ENCODE measurements around the gene CHST5. TPM values are rescaled to one million over a fixed set of nuclear protein-coding genes. Genes with fewer than 3 reads are reported as not detected.
A peak's percentile ranks its signal among the peaks of the same experiment; 100 is the strongest.

CHST5 gene
- not detected in 2 replicates for total RNA-seq (2014; rRNA removed; shearing (Covaris generic))

GRCh38 chr16:75535901-75536300, at the start of gene CHST5:
CHST5 (minus strand) TSS chr16:75536108; CDS start chr16:75530384, 5,724 bp downstream.
- DNase-seq = no peak
- Histone ChIP-seq H3K27me3 (no peaks in the 10 kb centered on the region), H3K9me3 (replicated peaks) (no peaks in the 10 kb centered on the region), H3K4me3 (no peak within 1 kb of the TSS), H3K36me3 (no peaks in the 10 kb centered on the region), H3K27ac (no peak within 1 kb of the TSS), H3K4me1 (no peaks in the 10 kb centered on the region)

GRCh38 chr16:75584108-75584507, 48.2 kb upstream of the CHST5 start:
- Histone ChIP-seq H3K4me1 (no peaks in the 10 kb centered on the region), H3K27ac (no peak overlapping the region), H3K27me3 (no peaks in the 10 kb centered on the region), H3K9me3 (replicated peaks) (no peaks in the 10 kb centered on the region), H3K36me3 (no peaks in the 10 kb centered on the region), H3K4me3 (no peak overlapping the region)
- DNase-seq = no peak

GRCh38 chr16:75579281-75579834, 43.5 kb upstream of the CHST5 start:
- H3K27me3 ChIP-seq = no peaks in the 10 kb centered on the region
- no peaks in the 10 kb centered on the region for H3K9me3 ChIP-seq (replicated peaks)
- peaks cover 3% of the 10 kb centered on the region; the same call in 1 of the 2 replicates for H3K36me3 ChIP-seq
- DNase-seq = no peak
- H3K4me1 ChIP-seq = no peaks in the 10 kb centered on the region
- no peak overlapping the region for H3K27ac ChIP-seq
- H3K4me3 ChIP-seq = no peak overlapping the region

- DNase-seq = no peak
- Histone ChIP-seq H3K4me1 (no peaks in the 10 kb centered on the region), H3K27me3 (no peaks in the 10 kb centered on the region), H3K4me3 (no peak overlapping the region), H3K27ac (no peak overlapping the region), H3K36me3 (peaks cover 3% of the 10 kb centered on the region), H3K9me3 (replicated peaks) (no peaks in the 10 kb centered on the region)
Observed at GRCh38 chr16:75578725-75579124, 42.8 kb upstream of the CHST5 start.

DNA sequence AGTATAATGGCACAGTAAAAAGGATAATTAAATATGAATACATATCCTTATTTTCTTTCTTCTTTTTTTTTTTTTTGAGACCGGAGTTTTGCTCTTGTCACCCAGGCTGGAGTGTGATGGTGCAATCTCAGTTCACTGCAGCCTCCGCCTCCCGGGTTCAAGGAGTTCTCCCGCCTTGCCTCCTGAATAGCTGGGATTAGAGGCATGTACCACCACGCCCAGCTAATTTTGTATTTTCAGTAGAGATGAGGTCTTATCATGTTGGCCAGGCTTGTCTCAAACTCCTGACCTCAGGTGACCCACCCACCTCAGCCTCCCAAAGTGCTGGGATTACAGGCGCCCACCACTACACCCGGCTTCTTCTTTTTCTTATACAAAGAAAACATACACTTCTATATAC, 42.3 kb upstream of the CHST5 start:
- H3K9me3 ChIP-seq (replicated peaks) = no peaks in the 10 kb centered on the region
- H3K27ac ChIP-seq = no peak overlapping the region
- no peak overlapping the region for H3K4me3 ChIP-seq
- DNase-seq = no peak
- H3K27me3 ChIP-seq = no peaks in the 10 kb centered on the region
- no peaks in the 10 kb centered on the region for H3K4me1 ChIP-seq
- peaks cover 3% of the 10 kb centered on the region for H3K36me3 ChIP-seq

DNA sequence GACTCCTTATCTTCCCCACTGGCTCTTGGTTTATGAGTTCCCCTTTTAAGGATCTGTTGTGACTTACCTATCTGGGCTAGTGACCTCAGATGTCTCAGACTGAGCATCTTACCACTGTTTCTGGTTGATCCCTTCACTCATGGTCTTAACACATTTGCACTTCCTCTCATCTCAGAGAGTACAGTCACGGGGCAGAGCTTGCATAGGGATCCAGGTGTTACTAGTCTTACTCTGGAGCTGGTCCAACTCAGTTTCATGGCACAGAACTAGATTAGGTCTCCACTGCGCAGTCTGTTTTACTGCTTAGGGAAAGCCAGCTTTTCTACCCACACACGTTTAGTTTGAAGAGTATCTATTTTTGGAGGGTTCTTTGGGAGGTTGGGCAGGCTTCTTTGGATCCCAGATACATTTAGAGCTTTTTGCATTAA, 40.5 kb upstream of the CHST5 start:
- Histone ChIP-seq H3K27me3 (no peaks in the 10 kb centered on the region), H3K4me3 (no peak overlapping the region), H3K4me1 (no peaks in the 10 kb centered on the region), H3K27ac (no peak overlapping the region), H3K36me3 (peaks cover 3% of the 10 kb centered on the region), H3K9me3 (replicated peaks) (no peaks in the 10 kb centered on the region)
- DNase-seq = no peak

DNA sequence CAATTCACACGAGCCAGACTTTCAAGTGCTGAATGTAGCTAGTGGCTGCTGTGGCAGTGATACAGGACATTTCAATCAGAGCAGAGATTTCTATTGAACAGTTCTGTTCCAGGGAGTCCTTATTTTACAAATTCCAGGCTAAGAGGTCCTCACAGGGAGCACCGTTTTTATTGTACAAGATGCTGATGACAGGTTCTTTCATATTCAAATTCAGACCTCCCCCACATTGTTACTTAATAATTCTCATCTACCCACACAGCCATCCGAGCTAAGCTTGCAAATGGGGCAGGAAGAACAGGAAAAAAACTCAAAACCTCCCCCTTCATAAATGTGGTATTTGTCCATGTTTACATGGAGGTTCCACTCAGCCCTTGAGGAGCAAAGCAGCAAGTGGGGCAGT, 40.0 kb upstream of the CHST5 start:
- DNase-seq = no peak
- H3K27ac ChIP-seq = no peak overlapping the region
- H3K36me3 ChIP-seq = peaks cover 3% of the 10 kb centered on the region

DNA sequence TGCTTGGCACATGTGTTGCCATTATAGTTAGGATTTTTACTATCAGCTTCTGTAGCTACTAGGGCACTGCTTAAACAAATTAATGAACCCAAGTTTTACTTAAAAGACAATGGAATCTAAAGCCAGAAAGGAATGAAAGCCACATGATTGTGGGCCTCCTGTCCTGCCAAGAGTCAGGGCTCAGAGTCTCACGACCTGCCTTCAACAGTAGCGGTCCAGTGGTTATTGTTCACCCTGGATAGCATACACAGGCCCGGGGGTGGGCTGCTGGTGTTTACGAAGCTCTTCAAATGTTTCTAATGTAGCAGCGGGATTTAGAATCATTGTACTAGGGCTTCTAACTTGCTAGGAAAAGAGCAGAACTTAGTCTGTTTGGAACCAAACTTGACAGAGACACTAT, 38.0 kb upstream of the CHST5 start:
- DNase-seq = no peak
- peaks cover 3% of the 10 kb centered on the region for H3K36me3 ChIP-seq
- H3K9me3 ChIP-seq (replicated peaks) = no peaks in the 10 kb centered on the region
- H3K4me3 ChIP-seq = no peak overlapping the region
- no peak overlapping the region for H3K27ac ChIP-seq
- no peaks in the 10 kb centered on the region for H3K27me3 ChIP-seq
- no peaks in the 10 kb centered on the region for H3K4me1 ChIP-seq

More for the DNA sequence above, 40.0 kb upstream of the CHST5 start:
- no peaks in the 10 kb centered on the region for H3K4me1 ChIP-seq
- H3K4me3 ChIP-seq = no peak overlapping the region
- H3K27me3 ChIP-seq = no peaks in the 10 kb centered on the region
- no peaks in the 10 kb centered on the region for H3K9me3 ChIP-seq (replicated peaks)

DNA sequence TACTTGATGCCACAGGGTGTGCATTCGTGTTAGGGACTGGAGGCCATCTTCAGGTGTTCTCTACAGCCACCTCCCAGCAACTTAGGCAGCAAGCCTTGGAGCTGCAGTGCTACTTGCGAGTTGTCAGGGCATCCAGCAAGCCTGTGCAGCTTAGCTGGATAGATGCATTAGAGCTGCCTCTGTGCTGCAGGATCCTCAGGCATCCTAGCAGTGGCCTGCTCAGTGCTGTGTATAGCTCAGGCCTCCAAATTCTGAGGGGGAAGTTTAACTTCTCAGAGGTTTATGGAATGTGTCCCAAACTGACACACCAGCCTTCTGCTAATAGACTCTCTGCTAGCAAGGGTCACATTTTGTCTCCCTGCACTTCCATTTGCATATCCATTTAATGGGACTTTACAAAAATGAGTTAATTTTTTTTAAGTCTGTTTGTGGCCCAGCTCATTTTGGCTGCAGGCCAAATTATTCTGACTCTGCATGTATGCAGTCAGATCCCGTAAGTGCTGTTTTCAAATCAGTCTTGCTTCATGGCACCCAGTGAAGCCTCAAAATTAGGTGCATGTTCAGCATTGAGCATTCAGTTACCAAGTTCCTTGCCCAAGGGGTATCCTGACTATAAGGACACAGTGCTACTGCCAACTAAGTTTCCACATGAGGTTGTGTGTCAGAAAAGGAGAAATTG, 37.1 kb upstream of the CHST5 start:
- Histone ChIP-seq H3K36me3 (no peaks in the 10 kb centered on the region; the same call in none of the 2 replicates), H3K4me1 (no peaks in the 10 kb centered on the region), H3K27ac (no peak overlapping the region), H3K9me3 (replicated peaks) (no peaks in the 10 kb centered on the region), H3K27me3 (no peaks in the 10 kb centered on the region), H3K4me3 (no peak overlapping the region)
- no peak for DNase-seq

GRCh38 chr16:75570396-75571065, 34.6 kb upstream of the CHST5 start:
- no peaks in the 10 kb centered on the region; the same call in 1 of the 2 replicates for H3K36me3 ChIP-seq
- no peak overlapping the region for H3K4me3 ChIP-seq
- H3K4me1 ChIP-seq = no peaks in the 10 kb centered on the region
- H3K27me3 ChIP-seq = no peaks in the 10 kb centered on the region
- H3K9me3 ChIP-seq (replicated peaks) = no peaks in the 10 kb centered on the region
- H3K27ac ChIP-seq = no peak overlapping the region
- DNase-seq = no peak

DNA sequence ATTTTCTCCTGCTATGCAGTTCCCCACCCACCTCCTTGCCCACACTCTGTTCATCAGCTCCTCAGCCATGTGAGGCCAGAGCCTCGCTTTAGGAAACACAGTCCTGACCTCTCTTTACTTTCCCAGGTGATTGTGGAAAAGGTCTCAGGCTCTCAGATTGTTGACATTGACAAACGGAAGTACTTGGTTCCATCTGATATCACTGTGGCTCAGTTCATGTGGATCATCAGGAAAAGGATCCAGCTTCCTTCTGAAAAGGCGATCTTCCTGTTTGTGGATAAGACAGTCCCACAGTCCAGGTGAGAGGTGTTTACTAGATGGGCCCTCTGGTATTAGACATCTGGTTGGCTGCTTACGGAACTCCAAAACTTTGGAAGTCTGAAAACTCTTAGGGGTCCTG, 32.0 kb upstream of the CHST5 start:
- no peak overlapping the region for H3K27ac ChIP-seq
- no peaks in the 10 kb centered on the region for H3K4me1 ChIP-seq
- H3K36me3 ChIP-seq = no peaks in the 10 kb centered on the region

DNA sequence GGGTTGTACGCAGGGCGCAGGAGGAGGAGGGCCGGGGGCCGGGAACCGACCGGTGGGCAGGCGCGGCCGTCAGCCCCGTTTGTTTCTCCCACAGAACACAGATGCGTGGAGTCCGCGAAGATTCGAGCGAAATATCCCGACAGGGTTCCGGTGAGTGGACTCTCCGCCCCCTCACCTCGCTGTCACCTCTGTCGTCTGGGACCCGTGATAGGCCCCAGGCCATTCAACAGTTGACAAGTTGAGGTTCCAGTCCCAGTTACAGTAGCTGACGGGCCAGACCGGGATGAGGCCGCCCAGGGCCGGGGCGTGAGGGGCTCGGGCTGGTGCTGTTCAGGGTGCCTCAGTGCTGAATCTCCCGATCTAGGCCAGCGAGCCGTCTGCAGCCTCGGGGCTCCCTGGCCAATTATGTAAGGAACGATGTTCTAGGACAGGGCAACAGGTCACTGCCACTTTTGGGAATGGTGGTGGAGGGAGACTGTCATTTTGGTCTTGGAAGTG, 30.9 kb upstream of the CHST5 start:
- peak overlapping the region; percentile 77 for H3K4me3 ChIP-seq
- H3K9me3 ChIP-seq (replicated peaks) = no peaks in the 10 kb centered on the region
- H3K27me3 ChIP-seq = no peaks in the 10 kb centered on the region
- no peaks in the 10 kb centered on the region for H3K36me3 ChIP-seq
- peak in 1 of 2 experiments; percentile 9 for DNase-seq
- no peak overlapping the region for H3K27ac ChIP-seq
- no peaks in the 10 kb centered on the region for H3K4me1 ChIP-seq

More for the DNA sequence above, 32.0 kb upstream of the CHST5 start:
- Histone ChIP-seq H3K9me3 (replicated peaks) (no peaks in the 10 kb centered on the region), H3K27me3 (no peaks in the 10 kb centered on the region), H3K4me3 (no peak overlapping the region)
- DNase-seq = no peak

GRCh38 chr16:75566040-75566757, 30.3 kb upstream of the CHST5 start, which contains the start of gene GABARAPL2:
GABARAPL2 (plus strand) TSS chr16:75566379; CDS start chr16:75566487, 108 bp downstream.
- Histone ChIP-seq H3K9me3 (replicated peaks) (no peaks in the 10 kb centered on the region), H3K4me3 (peak within 1 kb of the TSS; percentile 77), H3K4me1 (no peaks in the 10 kb centered on the region), H3K27me3 (no peaks in the 10 kb centered on the region), H3K27ac (no peak within 1 kb of the TSS), H3K36me3 (no peaks in the 10 kb centered on the region)
- DNase-seq = peak; percentile 70 to 83

DNA sequence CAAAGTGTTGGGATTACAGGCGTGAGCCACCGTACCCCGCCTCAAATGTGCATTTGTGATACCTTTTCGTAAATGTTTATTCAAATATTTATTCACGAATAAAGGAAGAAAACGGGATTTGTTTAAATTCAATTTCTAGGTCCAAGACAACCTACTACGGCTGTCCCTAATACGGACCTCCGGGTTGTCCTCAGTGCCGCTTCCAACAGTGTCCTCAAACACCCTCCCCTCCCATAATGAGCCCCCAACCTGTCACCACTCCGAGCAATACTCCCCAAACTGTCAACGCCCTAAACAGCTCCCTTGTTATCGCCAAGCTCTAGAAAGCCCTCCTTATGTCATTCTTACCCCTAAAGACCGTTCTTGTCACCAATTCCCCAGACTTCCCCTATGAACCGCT, 29.7 kb upstream of the CHST5 start:
- Histone ChIP-seq H3K4me1 (no peaks in the 10 kb centered on the region), H3K4me3 (peak overlapping the region; percentile 77), H3K27me3 (no peaks in the 10 kb centered on the region), H3K27ac (no peak overlapping the region), H3K9me3 (replicated peaks) (no peaks in the 10 kb centered on the region), H3K36me3 (no peaks in the 10 kb centered on the region)
- no peak for DNase-seq
